ENCODE measurements around the gene TINCR.

DNA sequence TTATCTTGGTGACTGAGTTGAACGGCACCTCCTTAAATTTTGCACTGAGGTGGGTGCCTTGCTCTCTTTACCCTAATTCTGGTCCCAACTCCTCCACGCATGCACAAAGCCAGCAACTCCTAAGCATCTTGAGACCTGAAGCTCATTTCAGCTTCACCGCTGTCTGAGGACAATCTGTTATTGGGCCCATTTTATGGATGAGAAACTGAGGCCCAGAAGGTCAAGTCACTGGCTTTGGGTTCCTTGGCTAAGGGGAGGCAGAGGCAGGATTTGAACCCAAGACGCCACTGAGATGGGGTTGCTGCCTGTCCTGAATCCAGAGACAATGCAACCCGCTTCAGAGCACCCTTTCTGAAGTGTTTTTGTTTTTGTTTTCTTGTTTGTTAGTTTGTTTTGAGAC, 22.7 kb downstream of the TINCR start:
- TF ChIP-seq, protein P1, sequence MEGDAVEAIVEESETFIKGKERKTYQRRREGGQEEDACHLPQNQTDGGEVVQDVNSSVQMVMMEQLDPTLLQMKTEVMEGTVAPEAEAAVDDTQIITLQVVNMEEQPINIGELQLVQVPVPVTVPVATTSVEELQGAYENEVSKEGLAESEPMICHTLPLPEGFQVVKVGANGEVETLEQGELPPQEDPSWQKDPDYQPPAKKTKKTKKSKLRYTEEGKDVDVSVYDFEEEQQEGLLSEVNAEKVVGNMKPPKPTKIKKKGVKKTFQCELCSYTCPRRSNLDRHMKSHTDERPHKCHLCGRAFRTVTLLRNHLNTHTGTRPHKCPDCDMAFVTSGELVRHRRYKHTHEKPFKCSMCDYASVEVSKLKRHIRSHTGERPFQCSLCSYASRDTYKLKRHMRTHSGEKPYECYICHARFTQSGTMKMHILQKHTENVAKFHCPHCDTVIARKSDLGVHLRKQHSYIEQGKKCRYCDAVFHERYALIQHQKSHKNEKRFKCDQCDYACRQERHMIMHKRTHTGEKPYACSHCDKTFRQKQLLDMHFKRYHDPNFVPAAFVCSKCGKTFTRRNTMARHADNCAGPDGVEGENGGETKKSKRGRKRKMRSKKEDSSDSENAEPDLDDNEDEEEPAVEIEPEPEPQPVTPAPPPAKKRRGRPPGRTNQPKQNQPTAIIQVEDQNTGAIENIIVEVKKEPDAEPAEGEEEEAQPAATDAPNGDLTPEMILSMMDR (IDR thresholded peaks at IDR 0.05; ENCODE audit: insufficient read depth, low read length), result no peak
- TF ChIP-seq POLR2AphosphoS5 (IDR thresholded peaks at IDR 0.05; ENCODE audit: low read depth) (no peak), GABPA (IDR thresholded peaks at IDR 0.05; ENCODE audit: low read depth) (no peak), SPI1 (IDR thresholded peaks at IDR 0.05; ENCODE audit: borderline replicate concordance, low read depth) (no peak)
- TF ChIP-seq, protein P2, sequence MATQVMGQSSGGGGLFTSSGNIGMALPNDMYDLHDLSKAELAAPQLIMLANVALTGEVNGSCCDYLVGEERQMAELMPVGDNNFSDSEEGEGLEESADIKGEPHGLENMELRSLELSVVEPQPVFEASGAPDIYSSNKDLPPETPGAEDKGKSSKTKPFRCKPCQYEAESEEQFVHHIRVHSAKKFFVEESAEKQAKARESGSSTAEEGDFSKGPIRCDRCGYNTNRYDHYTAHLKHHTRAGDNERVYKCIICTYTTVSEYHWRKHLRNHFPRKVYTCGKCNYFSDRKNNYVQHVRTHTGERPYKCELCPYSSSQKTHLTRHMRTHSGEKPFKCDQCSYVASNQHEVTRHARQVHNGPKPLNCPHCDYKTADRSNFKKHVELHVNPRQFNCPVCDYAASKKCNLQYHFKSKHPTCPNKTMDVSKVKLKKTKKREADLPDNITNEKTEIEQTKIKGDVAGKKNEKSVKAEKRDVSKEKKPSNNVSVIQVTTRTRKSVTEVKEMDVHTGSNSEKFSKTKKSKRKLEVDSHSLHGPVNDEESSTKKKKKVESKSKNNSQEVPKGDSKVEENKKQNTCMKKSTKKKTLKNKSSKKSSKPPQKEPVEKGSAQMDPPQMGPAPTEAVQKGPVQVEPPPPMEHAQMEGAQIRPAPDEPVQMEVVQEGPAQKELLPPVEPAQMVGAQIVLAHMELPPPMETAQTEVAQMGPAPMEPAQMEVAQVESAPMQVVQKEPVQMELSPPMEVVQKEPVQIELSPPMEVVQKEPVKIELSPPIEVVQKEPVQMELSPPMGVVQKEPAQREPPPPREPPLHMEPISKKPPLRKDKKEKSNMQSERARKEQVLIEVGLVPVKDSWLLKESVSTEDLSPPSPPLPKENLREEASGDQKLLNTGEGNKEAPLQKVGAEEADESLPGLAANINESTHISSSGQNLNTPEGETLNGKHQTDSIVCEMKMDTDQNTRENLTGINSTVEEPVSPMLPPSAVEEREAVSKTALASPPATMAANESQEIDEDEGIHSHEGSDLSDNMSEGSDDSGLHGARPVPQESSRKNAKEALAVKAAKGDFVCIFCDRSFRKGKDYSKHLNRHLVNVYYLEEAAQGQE (IDR thresholded peaks at IDR 0.05; ENCODE audit: insufficient replicate concordance, low read depth), result no peak

Data from HL-60 (cell line).